ENCODE measurements around the gene PCSK5.

GRCh38 chr9:75847085-75847484 is 43.4 kb upstream of the PCSK5 start:
- no peak for TF ChIP-seq CTCF (IDR thresholded peaks at IDR 0.05)
- no peak for TF ChIP-seq EP300 (IDR thresholded peaks at IDR 0.05)
- no peak for TF ChIP-seq POLR2A (IDR thresholded peaks at IDR 0.05)

All from stomach (tissue), 4 donors.